EL (cell line): ENCODE measurements around the gene EHBP1.
"Not testable (repeated sequence)": the region's sequence is repeated elsewhere in the genome, so short reads cannot be mapped to it uniquely, and the experiment has no call there.

ENCODE experiments used
- DNase-seq: peaks from one replicate; pipeline ENCODE4 v3.0.0-alpha.2; 2016

Gene EHBP1

GRCh38 chr2:62966991-62967390 lies 261.5 kb downstream of the EHBP1 start:
- no peak for DNase-seq

- no peak for DNase-seq
These were observed 262.7 kb downstream of the EHBP1 start for GRCh38 chr2:62968168-62968567.

GRCh38 chr2:62968668-62969067 lies 263.2 kb downstream of the EHBP1 start:
- no peak for DNase-seq

- no peak for DNase-seq
These were observed 266.4 kb downstream of the EHBP1 start for GRCh38 chr2:62971936-62972335.

- no peak for DNase-seq
These were observed 267.1 kb downstream of the EHBP1 start for GRCh38 chr2:62972601-62973000.

GRCh38 chr2:62974999-62975398 lies 269.5 kb downstream of the EHBP1 start:
- no peak for DNase-seq

- DNase-seq: no peak
These were observed 286.1 kb downstream of the EHBP1 start for GRCh38 chr2:62991605-62992004.

GRCh38 chr2:62992561-62992960 lies 287.0 kb downstream of the EHBP1 start:
- no peak for DNase-seq

- no peak for DNase-seq
These were observed 288.7 kb downstream of the EHBP1 start for GRCh38 chr2:62994206-62994605.

- DNase-seq: no peak
These were observed 291.1 kb downstream of the EHBP1 start for GRCh38 chr2:62996534-62997186.

GRCh38 chr2:62998949-62999348 lies 293.4 kb downstream of the EHBP1 start:
- peak; percentile 54 for DNase-seq

- DNase-seq: peak; percentile 61
These were observed 294.4 kb downstream of the EHBP1 start for GRCh38 chr2:62999905-63000304.

- peak; percentile 17 for DNase-seq
These were observed 295.3 kb downstream of the EHBP1 start for GRCh38 chr2:63000801-63001200.

GRCh38 chr2:63001576-63001975 lies 296.1 kb downstream of the EHBP1 start:
- DNase-seq: no peak

- no peak for DNase-seq
These were observed 297.8 kb downstream of the EHBP1 start for GRCh38 chr2:63003351-63003750.

- no peak for DNase-seq
These were observed 302.4 kb downstream of the EHBP1 start for GRCh38 chr2:63007813-63008458.

GRCh38 chr2:63008838-63009237 lies 303.3 kb downstream of the EHBP1 start:
- no peak for DNase-seq

GRCh38 chr2:63009490-63009889 lies 304.0 kb downstream of the EHBP1 start:
- no peak for DNase-seq

GRCh38 chr2:63012541-63012940 lies 307.0 kb downstream of the EHBP1 start:
- DNase-seq: no peak

GRCh38 chr2:63013438-63013837 lies 307.9 kb downstream of the EHBP1 start:
- no peak for DNase-seq

GRCh38 chr2:63015389-63015788 lies 309.9 kb downstream of the EHBP1 start:
- no peak for DNase-seq

GRCh38 chr2:63018439-63018838 lies 312.9 kb downstream of the EHBP1 start:
- DNase-seq: no peak

- not testable (repeated sequence) for DNase-seq
These were observed 314.2 kb downstream of the EHBP1 start for GRCh38 chr2:63019686-63020085.

GRCh38 chr2:63023444-63023843 lies 317.9 kb downstream of the EHBP1 start:
- peak; percentile 57 for DNase-seq

- DNase-seq: no peak
These were observed 321.7 kb downstream of the EHBP1 start for GRCh38 chr2:63027220-63027619.
